HepG2 (cell line): ENCODE data around the gene COX7A1. TPM values are rescaled to one million over a fixed set of nuclear protein-coding genes. Genes with fewer than 3 reads are reported as not detected.
A peak's percentile ranks its signal among the peaks of the same experiment; 100 is the strongest.

Experiments
- ARID5B ChIP-seq: IDR thresholded peaks from 2 replicates; pipeline ENCODE4 v1.4.0; 2020; ENCODE audit warnings: mild to moderate bottlenecking, missing genetic modification reagents
- CTCF ChIP-seq: sonication (generic); formaldehyde crosslinking; IDR thresholded peaks from 2 replicates; pipeline ENCODE4 v1.5.0; 2020; ENCODE audit warnings: mild to moderate bottlenecking, missing genetic modification reagents, moderate library complexity
- GLMP ChIP-seq: sonication (generic); formaldehyde crosslinking; IDR thresholded peaks from 2 replicates; pipeline ENCODE4 v1.9.0; 2021; ENCODE audit warnings: missing genetic modification reagents, mild to moderate bottlenecking, borderline replicate concordance
- HCFC1 ChIP-seq: fragments of 150-350 bp; IDR thresholded peaks from 2 replicates; pipeline ENCODE4 v1.6.1; 2014; ENCODE audit warnings: low read depth, low read length
- HHEX ChIP-seq: IDR thresholded peaks from 2 replicates; pipeline ENCODE4 v1.6.1; 2016; ENCODE audit warnings: control low read depth
- HOXA7 ChIP-seq: sonication (generic); formaldehyde crosslinking; IDR thresholded peaks from 2 replicates; pipeline ENCODE4 v1.8.1; 2022; ENCODE audit warnings: mild to moderate bottlenecking, missing genetic modification reagents, moderate library complexity
- KDM5A ChIP-seq: fragments of 200-600 bp; sonication (generic); IDR thresholded peaks from 2 replicates; pipeline ENCODE4 v1.7.0; 2018; ENCODE audit warnings: antibody characterized with exemption, mild to moderate bottlenecking, low read length, borderline replicate concordance
- KLF13 ChIP-seq: sonication (generic); formaldehyde crosslinking; IDR thresholded peaks from 2 replicates; pipeline ENCODE4 v1.4.0; 2020; ENCODE audit warnings: mild to moderate bottlenecking, missing genetic modification reagents
- KLF16 ChIP-seq, 2 experiments: sonication (generic) in 1 of 2; formaldehyde crosslinking in 1 of 2; IDR thresholded peaks; 2 replicates each; pipeline versions ENCODE4 v1.6.1 to v1.8.0; 2016 to 2023; ENCODE audit warnings: missing genetic modification reagents in 2 of 2, missing compliant biosample characterization in 1 of 2
- NFKBIZ ChIP-seq: IDR thresholded peaks from 2 replicates; pipeline ENCODE4 v1.6.1; 2018; ENCODE audit warnings: missing genetic modification reagents, missing compliant biosample characterization
- SNAPC5 ChIP-seq: sonication (generic); formaldehyde crosslinking; IDR thresholded peaks from 2 replicates; pipeline ENCODE4 v1.8.1; 2023; ENCODE audit warnings: mild to moderate bottlenecking, missing genetic modification reagents, borderline replicate concordance
- SRSF1 ChIP-seq: fragments of 200-400 bp; formaldehyde crosslinking; optimal IDR thresholded peaks from 2 replicates; pipeline ENCODE3; 2017; ENCODE audit warnings: mild to moderate bottlenecking, low read depth, low read length, moderate library complexity
- SRY ChIP-seq: sonication (generic); formaldehyde crosslinking; IDR thresholded peaks from 2 replicates; pipeline ENCODE4 v1.8.0; 2022; ENCODE audit warnings: mild to moderate bottlenecking, missing genetic modification reagents
- SSRP1 ChIP-seq: IDR thresholded peaks from 2 replicates; pipeline ENCODE4 v1.6.1; 2016; ENCODE audit warnings: control low read depth
- THRA ChIP-seq: sonication (generic); formaldehyde crosslinking; IDR thresholded peaks from 2 replicates; pipeline ENCODE4 v1.4.0; 2020; ENCODE audit warnings: missing genetic modification reagents, borderline replicate concordance
- ZBTB3 ChIP-seq: sonication (generic); formaldehyde crosslinking; IDR thresholded peaks from 2 replicates; pipeline ENCODE4 v1.4.0; 2020; ENCODE audit warnings: low read depth, mild to moderate bottlenecking, moderate library complexity, missing genetic modification reagents, borderline replicate concordance
- ZEB1 ChIP-seq: IDR thresholded peaks from 2 replicates; pipeline ENCODE4 v1.6.1; 2012; ENCODE audit warnings: mild to moderate bottlenecking, low read depth, inconsistent platforms; ENCODE audit not compliant: insufficient replicate concordance
- ZNF501 ChIP-seq: sonication (generic); formaldehyde crosslinking; IDR thresholded peaks from 2 replicates; pipeline ENCODE4 v1.5.1; 2020; ENCODE audit warnings: mild to moderate bottlenecking, moderate library complexity, missing genetic modification reagents
- ZNF569 ChIP-seq: sonication (generic); formaldehyde crosslinking; IDR thresholded peaks from 2 replicates; pipeline ENCODE4 v1.5.0; 2020; ENCODE audit warnings: mild to moderate bottlenecking, missing genetic modification reagents, moderate library complexity, borderline replicate concordance
- ZNF766 ChIP-seq: sonication (generic); formaldehyde crosslinking; IDR thresholded peaks from 2 replicates; pipeline ENCODE4 v1.5.0; 2020; ENCODE audit warnings: missing genetic modification reagents, borderline replicate concordance
- ZNF775 ChIP-seq: sonication (generic); formaldehyde crosslinking; IDR thresholded peaks from 2 replicates; pipeline ENCODE4 v1.4.0; 2020; ENCODE audit warnings: missing genetic modification reagents, mild to moderate bottlenecking, moderate library complexity, borderline replicate concordance
- polyA plus RNA-seq, 8 experiments: library from polyadenylated mRNA; depleted of rRNA in 3 of 8; stranded (reverse) in 7 of 8; unstranded in 1 of 8; fragments of >200 nt; fragmentation: Illumina TruSeq in 4 of 8; extraction: Trizol in 4 of 8; gene quantifications; 2 replicates each; pipeline versions ENCODE4 v1.2.1 to v1.2.3, GENCODE V29; 2011 to 2016; ENCODE audit warnings: low read depth in 4 of 8, missing spikeins in 1 of 8, mixed read lengths in 1 of 8; ENCODE audit not compliant: insufficient read depth in 1 of 8
- total RNA-seq, 5 experiments: library from RNA; depleted of rRNA; stranded (reverse); fragments of >200 nt; fragmentation: Illumina TruSeq; extraction: Trizol; gene quantifications; 2 replicates each; pipeline ENCODE4 v1.2.3, GENCODE V29; 2016; ENCODE audit warnings: low read depth in 1 of 5

COX7A1 gene
- total and polyA plus RNA-seq, 2 of the 13 experiments (the other 11 are each of a cell fraction or from before 2014, with no cell fraction given): not detected

- no peak for TF ChIP-seq ZNF569 (CRISPR knock-in tag)
- peak; percentile 55 for TF ChIP-seq HCFC1
- TF ChIP-seq HHEX (CRISPR knock-in tag): no peak
- no peak for TF ChIP-seq HOXA7 (CRISPR knock-in tag)
- TF ChIP-seq ZEB1: peak; percentile 39
- no peak for TF ChIP-seq GLMP
- peak; percentile 47; the same call in 1 of the 2 replicates for TF ChIP-seq ARID5B (CRISPR knock-in tag)
- peak; percentile 84; the same call in 1 of the 2 replicates for TF ChIP-seq THRA (CRISPR knock-in tag)
- no peak; the same call in 1 of the 2 replicates for TF ChIP-seq NFKBIZ (CRISPR knock-in tag)
- TF ChIP-seq SNAPC5 (CRISPR knock-in tag): 0 out of 2 replicates have a peak, but pooled peaks have one; percentile 46
- peak; percentile 92 for TF ChIP-seq ZNF501
- peak; percentile 63 for TF ChIP-seq SRSF1
- TF ChIP-seq SSRP1 (CRISPR knock-in tag): no peak
- TF ChIP-seq CTCF (CRISPR knock-in tag): 0 out of 2 replicates have a peak, but pooled peaks have one; percentile 21
- peak; percentile 79 for TF ChIP-seq KDM5A
- TF ChIP-seq ZBTB3: no peak
- peak; percentile 97 for TF ChIP-seq ZNF766 (CRISPR knock-in tag)
- no peak for TF ChIP-seq SRY (CRISPR knock-in tag)
- peak in 1 of 2 experiments; percentile 92; a peak in 2 of 4 replicates for TF ChIP-seq KLF16 (CRISPR knock-in tag; IDR thresholded peaks at IDR 0.05)
- TF ChIP-seq ZNF775 (CRISPR knock-in tag): no peak
- no peak for TF ChIP-seq KLF13
Observed at GRCh38 chr19:36114721-36115452, 37.4 kb downstream of the COX7A1 start, which contains the start of gene POLR2I (continued).
